Right renal cortex interstitium (tissue), 3 donors: ENCODE results near the gene DSCAM. TPM values are rescaled to one million over a fixed set of nuclear protein-coding genes. Genes with fewer than 3 reads are reported as not detected.

Source experiments
- DNase-seq, 3 donors: peaks; one replicate each; pipeline ENCODE4 v3.0.0-alpha.2; 2013; ENCODE audit warnings: low read depth in 3 of 3, low spot score in 2 of 3
- polyA plus RNA-seq, 3 donors: library from polyadenylated mRNA; unstranded; fragments of 120-200 nt; gene quantifications; one replicate each; pipeline ENCODE4 v1.2.1, GENCODE V29; 2013; ENCODE audit not compliant: insufficient read length in 3 of 3

DSCAM gene
- polyA plus RNA-seq, 3 donors, result 0.04 to 0.11 (median 0.07) TPM

- DNase-seq, result no peak
Observed at GRCh38 chr21:40723966-40724365, 123.0 kb downstream of the DSCAM start.

- no peak for DNase-seq
Observed at GRCh38 chr21:40723317-40723716, 123.6 kb downstream of the DSCAM start.

- DNase-seq, result no peak
Observed at GRCh38 chr21:40719615-40720014, 127.3 kb downstream of the DSCAM start.

- no peak for DNase-seq
Observed at GRCh38 chr21:40717028-40717427, 129.9 kb downstream of the DSCAM start.

- DNase-seq, result no peak
Observed at GRCh38 chr21:40714536-40714935, 132.4 kb downstream of the DSCAM start.

GRCh38 chr21:40707656-40708244 lies 139.2 kb downstream of the DSCAM start:
- no peak for DNase-seq

GRCh38 chr21:40706806-40707655 lies 139.9 kb downstream of the DSCAM start:
- DNase-seq, result no peak

- no peak for DNase-seq
Observed at GRCh38 chr21:40706176-40706575, 140.8 kb downstream of the DSCAM start.

GRCh38 chr21:40704141-40704540 lies 142.8 kb downstream of the DSCAM start:
- no peak for DNase-seq

- no peak for DNase-seq
Observed at GRCh38 chr21:40699366-40699765, 147.6 kb downstream of the DSCAM start.

- DNase-seq, result no peak
Observed at GRCh38 chr21:40696246-40696645, 150.7 kb downstream of the DSCAM start.

GRCh38 chr21:40689840-40690360 lies 157.1 kb downstream of the DSCAM start:
- no peak for DNase-seq

- no peak for DNase-seq
Observed at GRCh38 chr21:40689217-40689616, 157.7 kb downstream of the DSCAM start.

GRCh38 chr21:40688106-40688864 lies 158.7 kb downstream of the DSCAM start:
- DNase-seq, result no peak

GRCh38 chr21:40687625-40688024 lies 159.3 kb downstream of the DSCAM start:
- no peak for DNase-seq

- no peak for DNase-seq
Observed at GRCh38 chr21:40686526-40686925, 160.4 kb downstream of the DSCAM start.

- DNase-seq, result no peak
Observed at GRCh38 chr21:40685141-40685540, 161.8 kb downstream of the DSCAM start.

- DNase-seq, result no peak
Observed at GRCh38 chr21:40684726-40685125, 162.2 kb downstream of the DSCAM start.

GRCh38 chr21:40683349-40683748 lies 163.6 kb downstream of the DSCAM start:
- no peak for DNase-seq

GRCh38 chr21:40681164-40681859 lies 165.6 kb downstream of the DSCAM start:
- DNase-seq, result no peak

GRCh38 chr21:40680311-40680710 lies 166.6 kb downstream of the DSCAM start:
- no peak for DNase-seq
